Transverse colon (tissue), 3 donors: ENCODE results near the gene TLE6.

ENCODE experiments used
- EP300 ChIP-seq: sonication (generic); formaldehyde crosslinking; IDR thresholded peaks from one replicate; pipeline ENCODE4 v1.6.1; 2017; ENCODE audit warnings: antibody characterized with exemption, low read depth
- POLR2A ChIP-seq: fragments of 450-650 bp; IDR thresholded peaks from one replicate; pipeline ENCODE4 v1.6.1; 2016; ENCODE audit warnings: antibody characterized with exemption, mild to moderate bottlenecking, moderate library complexity
- TF ChIP-seq, protein P1 (sequence below), 5 experiments: fragments of 200-600 bp in 3 of 5; fragments of 450-650 bp in 2 of 5; sonication (generic) in 3 of 5; IDR thresholded peaks; 1 replicate in 2 of 5; 2 replicates in 3 of 5; pipeline ENCODE4 v1.5.1; 2016 to 2017; ENCODE audit warnings: antibody characterized with exemption in 5 of 5, inconsistent platforms in 3 of 5, mild to moderate bottlenecking in 2 of 5, moderate library complexity in 1 of 5

DNA sequence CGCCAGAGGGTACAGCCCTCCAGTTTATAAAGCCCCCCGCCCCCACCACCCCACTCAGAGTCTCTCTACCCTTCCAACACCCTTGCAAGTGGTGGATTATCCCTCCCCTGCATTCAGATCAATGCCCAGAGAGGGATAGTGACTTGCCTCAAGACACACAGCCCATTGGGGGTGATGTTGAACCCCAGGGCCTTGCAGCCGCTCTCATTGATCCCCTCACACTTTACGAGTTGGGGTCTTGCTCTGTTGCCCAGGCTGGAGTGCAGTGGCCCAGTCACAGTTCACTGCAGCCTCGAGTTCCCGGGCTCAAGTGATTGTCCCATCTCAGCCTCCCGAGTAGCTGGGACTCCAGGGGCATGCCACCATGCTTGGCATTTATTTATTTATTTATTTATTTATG is 40.6 kb downstream of the TLE6 start:
- no peak for TF ChIP-seq POLR2A
- TF ChIP-seq, protein P1, sequence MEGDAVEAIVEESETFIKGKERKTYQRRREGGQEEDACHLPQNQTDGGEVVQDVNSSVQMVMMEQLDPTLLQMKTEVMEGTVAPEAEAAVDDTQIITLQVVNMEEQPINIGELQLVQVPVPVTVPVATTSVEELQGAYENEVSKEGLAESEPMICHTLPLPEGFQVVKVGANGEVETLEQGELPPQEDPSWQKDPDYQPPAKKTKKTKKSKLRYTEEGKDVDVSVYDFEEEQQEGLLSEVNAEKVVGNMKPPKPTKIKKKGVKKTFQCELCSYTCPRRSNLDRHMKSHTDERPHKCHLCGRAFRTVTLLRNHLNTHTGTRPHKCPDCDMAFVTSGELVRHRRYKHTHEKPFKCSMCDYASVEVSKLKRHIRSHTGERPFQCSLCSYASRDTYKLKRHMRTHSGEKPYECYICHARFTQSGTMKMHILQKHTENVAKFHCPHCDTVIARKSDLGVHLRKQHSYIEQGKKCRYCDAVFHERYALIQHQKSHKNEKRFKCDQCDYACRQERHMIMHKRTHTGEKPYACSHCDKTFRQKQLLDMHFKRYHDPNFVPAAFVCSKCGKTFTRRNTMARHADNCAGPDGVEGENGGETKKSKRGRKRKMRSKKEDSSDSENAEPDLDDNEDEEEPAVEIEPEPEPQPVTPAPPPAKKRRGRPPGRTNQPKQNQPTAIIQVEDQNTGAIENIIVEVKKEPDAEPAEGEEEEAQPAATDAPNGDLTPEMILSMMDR (IDR thresholded peaks at IDR 0.05) = no peak
- TF ChIP-seq EP300 = no peak
